ENCODE results near the gene ITGA2B.
A peak's percentile ranks its signal among the peaks of the same experiment; 100 is the strongest.
"Not testable (repeated sequence)": the region's sequence is repeated elsewhere in the genome, so short reads cannot be mapped to it uniquely, and the experiment has no call there.

The ITGA2B gene

GRCh38 chr17:44390250-44390870 lies 911 bp upstream of the ITGA2B start:
- peak; percentile 79 for DNase-seq

GRCh38 chr17:44389723-44390202 lies 314 bp upstream of the ITGA2B start:
- peak; percentile 79 for DNase-seq

- no peak for DNase-seq
Measured at GRCh38 chr17:44387804-44388203, 1.6 kb downstream of the ITGA2B start.

GRCh38 chr17:44386182-44386525 lies 3.3 kb downstream of the ITGA2B start:
- no peak for DNase-seq

- DNase-seq, result no peak
Measured at GRCh38 chr17:44385287-44386181, 3.9 kb downstream of the ITGA2B start.

- DNase-seq, result no peak
Measured at GRCh38 chr17:44384823-44385286, 4.6 kb downstream of the ITGA2B start.

GRCh38 chr17:44384281-44384822 lies 5.1 kb downstream of the ITGA2B start:
- no peak for DNase-seq

- DNase-seq, result no peak
Measured at GRCh38 chr17:44383861-44384260, 5.6 kb downstream of the ITGA2B start.

GRCh38 chr17:44383363-44383762 lies 6.1 kb downstream of the ITGA2B start:
- no peak for DNase-seq

- DNase-seq, result no peak
Measured at GRCh38 chr17:44382917-44383316, 6.5 kb downstream of the ITGA2B start.

- DNase-seq, result no peak
Measured at GRCh38 chr17:44381810-44382305, 7.6 kb downstream of the ITGA2B start.

- no peak for DNase-seq
Measured at GRCh38 chr17:44380767-44381166, 8.7 kb downstream of the ITGA2B start.

GRCh38 chr17:44379887-44380286 lies 9.6 kb downstream of the ITGA2B start:
- DNase-seq, result no peak

- no peak for DNase-seq
Measured at GRCh38 chr17:44378171-44378705, 11.2 kb downstream of the ITGA2B start.

GRCh38 chr17:44376779-44377178 lies 12.7 kb downstream of the ITGA2B start:
- no peak for DNase-seq

- no peak for DNase-seq
Measured at GRCh38 chr17:44376124-44376523, 13.3 kb downstream of the ITGA2B start.

- DNase-seq, result no peak
Measured at GRCh38 chr17:44375196-44376017, 14.0 kb downstream of the ITGA2B start.

- no peak for DNase-seq
Measured at GRCh38 chr17:44374306-44375195, 14.9 kb downstream of the ITGA2B start.

- no peak for DNase-seq
Measured at GRCh38 chr17:44372036-44372435, 17.4 kb downstream of the ITGA2B start.

GRCh38 chr17:44369414-44370023 lies 19.9 kb downstream of the ITGA2B start:
- DNase-seq, result not testable (repeated sequence)

Measured in KG1 (cell line).